NCI-H345 (cell line): Measurements from ENCODE around the gene DENND1C.

Experiments used
- DNase-seq: peaks from one replicate; lab custom pipeline; 2025; lab: John Stamatoyannopoulos, UW

The DENND1C gene

DNA sequence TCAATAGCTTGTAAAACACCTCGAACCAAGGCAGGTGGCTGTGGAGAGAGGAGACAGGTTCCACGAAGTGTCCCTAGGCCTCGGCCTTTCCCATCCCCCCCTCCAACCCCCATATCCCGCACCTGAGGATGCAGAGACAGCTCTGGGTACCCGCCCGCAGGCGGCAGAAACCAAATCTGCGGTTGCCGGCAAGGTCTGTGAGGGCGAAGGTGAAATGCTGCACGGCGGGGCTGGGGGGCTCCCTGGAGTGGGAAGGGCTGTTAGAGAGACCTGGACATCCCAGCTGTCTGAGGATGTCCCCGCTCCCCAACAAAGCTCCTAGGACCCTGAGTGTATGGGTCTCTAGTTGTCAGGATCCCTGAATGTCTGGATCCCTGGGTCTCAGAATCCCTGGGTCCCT lies 2.8 kb downstream of the DENND1C start:
- no peak for DNase-seq

DNA sequence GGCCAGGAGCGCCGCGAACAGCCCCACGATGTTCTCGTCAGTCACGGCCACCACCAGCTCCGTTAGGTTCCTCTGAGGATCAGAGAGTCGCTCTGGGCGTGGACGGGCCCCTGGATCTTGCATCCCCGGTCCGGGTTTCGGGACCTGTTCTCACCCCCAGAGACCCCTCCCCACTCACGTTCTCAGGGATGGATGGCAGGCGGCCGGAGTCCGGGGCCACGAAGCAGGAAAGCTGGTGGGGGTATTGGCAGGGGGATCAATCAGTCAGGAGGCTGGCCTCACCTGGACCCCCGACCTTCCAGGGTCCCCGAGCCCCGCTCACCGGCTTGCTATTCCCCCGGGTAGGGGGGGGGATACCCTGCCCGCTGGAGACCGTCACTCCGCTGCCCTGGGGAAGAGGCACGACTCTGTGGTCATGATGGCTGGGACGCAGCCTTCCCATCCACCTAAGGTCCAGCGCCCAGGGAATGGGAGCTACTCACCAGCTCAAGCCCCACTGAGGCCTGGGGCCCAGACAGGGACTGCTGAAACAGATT lies 4.6 kb downstream of the DENND1C start:
- DNase-seq, result no peak

DNA sequence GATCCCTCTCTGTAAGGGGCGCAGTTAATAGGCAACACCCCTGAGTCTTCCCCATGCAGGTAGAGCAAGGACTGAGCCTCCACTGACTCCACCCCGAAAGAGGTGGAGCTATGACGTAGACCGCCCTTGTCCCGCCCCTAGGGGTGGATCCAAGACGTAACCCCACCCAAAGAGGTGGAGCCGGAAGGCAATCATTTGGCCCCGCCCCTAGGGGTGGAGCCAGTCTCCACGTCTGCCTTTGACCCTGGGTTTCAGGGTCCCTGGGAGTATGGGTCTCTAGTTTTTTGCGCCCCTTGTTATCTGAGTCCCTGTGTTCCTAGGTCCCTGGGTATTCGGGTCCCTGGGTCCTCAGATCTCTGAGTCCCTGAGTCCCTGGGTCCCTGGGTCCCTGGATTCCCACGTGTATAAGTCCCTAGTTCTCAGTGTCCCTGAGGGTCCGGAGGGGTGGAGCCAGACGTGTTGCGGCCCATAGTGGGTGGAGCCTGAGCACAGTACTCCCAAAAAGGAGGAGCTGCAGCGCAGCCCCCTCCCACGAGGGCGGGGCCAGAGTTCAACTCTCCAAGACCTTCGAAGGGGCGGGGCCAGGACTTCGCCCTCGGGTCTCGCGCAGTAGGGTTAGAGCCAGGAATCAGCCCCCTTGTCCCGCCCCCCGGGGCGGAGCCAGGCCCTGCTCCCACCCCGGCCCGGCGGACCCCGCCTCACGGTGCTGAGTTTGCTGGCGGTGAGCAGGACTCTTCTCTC lies 5.3 kb downstream of the DENND1C start:
- peak; percentile 93 for DNase-seq

DNA sequence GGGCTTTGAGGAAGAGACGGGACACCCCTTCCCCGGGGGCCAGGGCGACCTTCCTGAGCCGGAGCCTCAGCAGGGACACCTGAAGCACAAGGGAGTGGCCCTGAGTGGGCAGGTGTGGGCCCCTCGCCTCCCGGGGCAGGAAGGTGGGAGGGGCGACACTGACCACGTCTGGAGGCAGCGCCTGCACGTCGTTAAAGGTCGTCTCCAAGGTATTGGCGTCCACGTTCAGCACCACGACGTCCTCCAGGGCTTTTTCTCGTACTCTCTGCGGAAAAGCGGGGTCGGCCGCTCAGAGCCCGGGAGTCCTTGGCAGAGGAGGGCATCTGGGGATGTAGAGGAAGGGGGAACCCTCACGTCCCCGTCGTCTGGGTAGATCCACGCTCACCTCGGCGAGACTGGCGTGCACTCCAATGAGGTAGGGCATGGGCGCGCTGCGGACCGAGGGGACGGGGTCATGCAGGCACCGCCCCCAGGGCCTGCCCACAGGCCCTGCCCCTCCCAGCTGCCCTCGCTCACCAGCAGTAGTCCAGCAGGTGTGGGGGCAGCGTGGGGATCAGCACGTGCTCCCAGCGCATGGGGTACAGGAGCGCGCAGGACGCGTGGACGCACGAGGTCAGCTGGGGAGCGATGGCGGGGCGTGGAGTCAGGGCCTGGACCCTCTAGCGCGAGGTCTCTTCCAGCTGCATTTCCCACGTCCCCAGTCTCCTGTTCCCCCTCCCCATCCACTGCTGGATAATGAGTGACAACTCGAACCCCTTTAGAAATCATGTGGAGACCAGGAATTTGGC lies 6.1 kb downstream of the DENND1C start:
- peak; percentile 49 for DNase-seq

DNA sequence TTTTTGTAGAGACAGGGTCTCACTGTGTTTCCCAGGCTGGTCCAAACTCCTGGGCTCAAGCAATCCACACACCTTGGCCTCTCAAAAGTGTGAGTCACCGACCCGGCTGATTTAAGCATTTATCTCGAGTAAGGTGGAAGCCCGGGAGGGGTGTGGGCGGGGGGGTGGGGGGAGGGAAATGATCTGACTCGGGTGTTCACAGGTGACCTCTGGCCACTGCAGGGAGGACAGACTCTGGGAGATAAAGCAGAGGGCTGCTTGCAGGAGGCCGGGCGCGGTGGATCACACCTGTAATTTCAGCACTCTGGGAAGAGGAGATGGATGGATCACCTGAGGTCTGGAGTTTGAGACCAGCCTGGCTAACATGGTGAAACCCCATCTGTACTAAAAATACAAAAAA lies 7.9 kb downstream of the DENND1C start:
- DNase-seq, result no peak

DNA sequence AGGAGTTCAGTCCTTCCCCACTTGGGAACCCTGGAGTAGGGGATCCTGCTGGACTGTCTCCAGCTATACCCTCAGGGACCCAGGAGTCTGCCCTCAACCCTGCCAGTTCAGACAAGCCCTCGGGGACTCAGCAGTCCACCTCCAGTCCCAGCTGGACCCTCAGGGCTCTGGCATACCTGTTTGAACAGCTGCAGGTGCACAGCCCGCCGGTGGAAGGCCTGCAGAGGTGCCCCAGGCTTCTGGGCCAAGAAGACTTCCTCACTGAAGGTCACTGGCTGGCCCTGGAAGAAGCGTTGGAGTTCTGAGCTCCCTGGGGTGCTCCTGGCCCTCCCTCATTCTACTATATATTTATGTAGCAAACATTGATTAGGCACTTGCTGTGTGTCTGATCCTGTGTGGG lies 8.9 kb downstream of the DENND1C start:
- DNase-seq, result no peak

DNA sequence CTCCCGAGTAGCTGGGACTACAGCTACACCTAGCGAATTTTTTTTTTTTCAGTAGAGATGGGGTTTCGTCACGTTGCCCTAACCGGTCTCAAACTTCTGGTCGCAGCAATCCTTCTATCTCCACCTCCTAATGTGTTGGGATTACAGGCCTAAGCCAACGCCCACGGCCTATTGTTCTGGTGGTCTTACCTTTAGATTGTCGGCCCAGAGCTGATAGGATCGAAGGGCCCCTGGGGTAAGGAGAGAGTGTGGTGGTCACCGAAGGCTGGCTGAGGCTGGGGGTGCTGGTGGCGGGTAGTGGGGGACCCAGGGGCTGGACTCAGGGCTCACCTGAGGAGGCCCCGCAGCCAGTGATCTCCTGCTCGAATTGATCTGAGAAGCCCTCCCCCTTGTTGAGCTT lies 10.5 kb downstream of the DENND1C start:
- DNase-seq, result no peak

DNA sequence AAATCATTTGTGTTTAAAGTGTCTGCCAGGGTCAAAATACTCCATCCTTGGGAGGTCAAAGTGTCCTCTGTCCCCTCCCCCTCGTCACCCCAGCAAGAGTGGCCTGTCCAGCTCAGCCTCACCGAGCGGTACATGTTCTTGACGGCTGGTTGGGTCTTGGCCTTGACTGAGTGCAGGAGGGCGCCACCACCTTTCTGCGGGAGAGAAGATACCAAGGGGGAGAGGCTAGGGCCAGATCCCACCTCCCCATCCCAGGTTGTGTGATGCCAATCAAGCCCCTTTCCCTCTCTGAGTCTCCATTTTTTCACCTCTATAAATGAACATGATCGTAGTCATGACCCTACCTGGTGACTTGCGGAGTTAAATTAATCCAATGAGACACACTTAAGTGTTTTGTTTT lies 11.4 kb downstream of the DENND1C start:
- DNase-seq, result no peak

DNA sequence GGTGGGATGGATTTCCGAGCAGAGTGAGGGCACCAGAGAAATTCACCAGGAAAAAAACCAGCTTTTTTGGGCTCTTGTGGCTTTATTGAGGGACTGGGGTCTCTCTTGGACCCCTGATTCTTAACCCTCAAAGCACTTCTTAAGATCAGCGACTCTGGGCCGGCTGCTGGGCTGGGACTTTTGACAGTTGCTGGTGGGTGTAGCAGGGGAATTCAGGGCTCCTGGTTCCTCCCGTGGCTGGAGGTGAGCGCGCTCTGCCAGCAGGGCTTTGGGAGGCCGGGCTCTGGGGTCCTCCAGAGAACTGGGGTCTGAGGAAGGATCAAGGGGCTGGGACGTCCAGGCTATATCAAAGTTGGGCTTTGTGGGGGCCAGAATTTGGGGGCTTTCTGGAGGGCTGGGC lies 14.2 kb downstream of the DENND1C start:
- DNase-seq, result no peak

DNA sequence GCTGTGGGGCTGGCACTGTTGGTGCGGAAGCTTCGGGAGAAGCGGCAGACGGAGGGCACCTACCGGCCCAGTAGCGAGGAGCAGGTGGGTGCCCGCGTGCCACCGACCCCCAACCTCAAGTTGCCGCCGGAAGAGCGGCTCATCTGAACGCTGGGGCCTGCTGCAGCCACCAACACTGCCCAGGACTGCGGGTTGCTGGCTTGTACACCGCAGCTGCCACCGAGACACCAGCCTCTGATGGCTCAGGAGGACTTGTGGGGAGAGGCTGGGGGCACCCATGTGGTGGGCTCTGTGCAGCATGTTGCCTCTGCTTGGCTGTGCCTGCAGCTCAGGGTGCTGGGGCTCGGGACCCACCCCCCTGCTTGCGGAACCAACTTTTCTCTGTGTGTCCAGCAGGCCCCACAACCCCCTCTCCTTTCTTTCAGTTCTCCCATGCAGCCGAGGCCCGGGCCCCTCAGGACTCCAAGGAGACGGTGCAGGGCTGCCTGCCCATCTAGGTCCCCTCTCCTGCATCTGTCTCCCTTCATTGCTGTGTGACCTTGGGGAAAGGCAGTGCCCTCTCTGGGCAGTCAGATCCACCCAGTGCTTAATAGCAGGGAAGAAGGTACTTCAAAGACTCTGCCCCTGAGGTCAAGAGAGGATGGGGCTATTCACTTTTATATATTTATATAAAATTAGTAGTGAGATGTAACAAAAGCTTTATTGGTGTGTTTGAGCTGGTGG lies 14.9 kb downstream of the DENND1C start:
- DNase-seq, result no peak

DNA sequence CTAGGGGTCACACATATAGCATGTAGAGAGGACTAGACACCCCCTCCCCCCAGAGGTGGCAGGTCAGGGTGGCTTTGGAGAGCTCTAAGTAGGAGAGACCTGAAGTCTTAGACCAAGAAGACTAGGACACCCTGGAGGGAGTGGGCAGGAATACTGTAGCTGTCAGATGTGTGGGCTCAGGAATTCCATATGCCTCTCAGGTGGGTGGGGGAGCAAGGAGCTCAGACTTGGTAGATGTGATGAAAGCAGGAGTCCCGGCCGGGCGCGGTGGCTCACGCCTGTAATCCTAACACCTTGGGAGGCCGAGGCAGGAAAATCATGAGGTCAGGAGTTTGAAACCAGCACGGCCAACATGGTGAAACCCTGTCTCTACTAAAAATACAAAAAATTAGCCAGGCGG lies 15.9 kb downstream of the DENND1C start:
- DNase-seq, result no peak

DNA sequence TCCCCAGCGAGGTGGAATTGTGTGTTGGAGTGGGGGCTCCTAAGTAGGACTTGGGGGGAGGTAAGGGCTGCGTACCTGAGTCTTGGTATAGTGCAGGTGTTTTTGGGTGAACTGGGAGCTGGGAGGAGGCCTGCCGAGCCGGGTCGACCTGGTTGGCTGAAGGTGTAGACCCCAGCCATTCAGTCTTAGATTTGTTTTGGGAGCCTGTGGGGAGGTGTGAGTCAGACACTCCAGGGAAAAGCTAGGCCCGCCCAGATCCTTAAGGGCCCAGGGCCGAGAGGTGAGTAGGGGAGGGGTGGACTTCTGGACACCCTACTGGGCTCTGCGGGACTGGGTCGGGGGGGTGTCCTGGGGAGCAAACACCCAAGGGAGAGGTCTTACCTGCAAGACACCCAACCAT lies 16.6 kb downstream of the DENND1C start:
- no peak for DNase-seq

DNA sequence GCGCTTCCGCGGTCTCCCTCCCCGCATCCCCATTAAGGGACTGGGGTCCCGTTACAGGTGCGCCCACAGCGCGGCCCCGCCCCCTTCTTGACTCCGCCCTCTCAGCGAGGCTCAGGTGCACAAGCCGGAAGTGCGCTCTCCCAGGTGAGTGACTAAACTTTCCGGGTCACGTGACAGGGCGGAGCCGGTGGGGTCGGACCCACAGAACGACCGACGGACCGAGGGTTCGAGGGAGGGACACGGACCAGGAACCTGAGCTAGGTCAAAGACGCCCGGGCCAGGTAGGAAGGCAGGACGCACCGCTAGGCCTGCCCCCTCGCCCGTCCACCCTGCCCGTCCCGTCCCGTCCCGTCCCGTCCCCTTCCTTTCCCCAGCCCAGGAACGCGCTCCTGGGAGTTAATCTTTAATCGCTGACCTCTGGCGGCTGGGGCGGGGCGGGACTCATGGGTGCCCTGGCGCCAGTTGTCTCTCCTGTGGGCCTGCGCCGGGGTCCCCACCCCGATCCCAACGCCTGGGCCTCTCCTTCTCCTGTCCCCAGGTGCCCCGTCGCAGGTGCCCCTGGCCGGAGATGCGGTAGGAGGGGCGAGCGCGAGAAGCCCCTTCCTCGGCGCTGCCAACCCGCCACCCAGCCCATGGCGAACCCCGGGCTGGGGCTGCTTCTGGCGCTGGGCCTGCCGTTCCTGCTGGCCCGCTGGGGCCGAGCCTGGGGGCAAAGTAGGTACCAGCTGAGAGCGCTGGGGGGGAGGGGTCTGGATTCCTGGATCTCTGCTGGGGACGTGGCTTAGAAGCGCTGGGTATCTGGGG lies 17.3 kb downstream of the DENND1C start, which contains the start of gene CRB3:
TSS of gene CRB3 (plus strand) at position 202 of the 804 bp plus-strand sequence. CDS start at position 633, 431 bp downstream.
- DNase-seq, result peak; percentile 91

DNA sequence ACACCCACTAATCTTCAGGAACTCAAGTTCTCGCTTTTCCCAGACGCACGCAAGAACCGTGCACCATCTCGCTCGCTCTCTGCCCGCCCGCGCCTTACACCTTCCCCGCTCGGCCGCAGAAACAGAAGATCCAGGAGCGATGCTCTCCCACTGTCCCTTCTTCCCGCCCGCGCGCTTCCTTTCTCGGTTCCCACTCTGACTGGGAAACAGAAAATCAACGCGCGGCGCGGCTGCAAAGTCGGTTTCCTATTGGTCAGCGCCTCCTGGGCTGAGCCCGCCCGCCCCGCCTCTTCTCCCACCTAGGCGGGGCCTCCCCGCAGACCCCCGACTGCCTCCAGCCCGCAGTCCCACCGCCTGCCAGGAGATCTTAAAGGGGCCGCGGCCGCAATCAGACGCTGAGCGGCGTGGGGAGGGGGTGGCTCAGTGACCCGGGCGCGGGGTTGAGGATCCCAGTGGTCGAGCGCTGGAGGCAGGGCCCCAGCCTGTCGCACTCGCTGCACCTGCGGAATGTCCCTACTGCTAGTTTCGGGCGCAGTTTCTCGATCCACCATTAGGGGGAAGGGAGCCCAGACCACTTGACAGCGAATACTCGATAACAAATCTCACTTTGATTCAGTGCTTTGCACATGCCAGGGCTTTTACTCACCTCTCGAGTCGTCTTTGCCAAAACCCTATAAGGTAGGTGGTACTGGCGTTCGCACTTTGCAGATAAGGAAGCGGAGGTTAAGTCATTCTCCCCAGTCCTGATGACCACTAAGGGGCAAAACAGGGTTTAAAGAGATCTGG lies 21.3 kb downstream of the DENND1C start:
- peak; percentile 98 for DNase-seq

DNA sequence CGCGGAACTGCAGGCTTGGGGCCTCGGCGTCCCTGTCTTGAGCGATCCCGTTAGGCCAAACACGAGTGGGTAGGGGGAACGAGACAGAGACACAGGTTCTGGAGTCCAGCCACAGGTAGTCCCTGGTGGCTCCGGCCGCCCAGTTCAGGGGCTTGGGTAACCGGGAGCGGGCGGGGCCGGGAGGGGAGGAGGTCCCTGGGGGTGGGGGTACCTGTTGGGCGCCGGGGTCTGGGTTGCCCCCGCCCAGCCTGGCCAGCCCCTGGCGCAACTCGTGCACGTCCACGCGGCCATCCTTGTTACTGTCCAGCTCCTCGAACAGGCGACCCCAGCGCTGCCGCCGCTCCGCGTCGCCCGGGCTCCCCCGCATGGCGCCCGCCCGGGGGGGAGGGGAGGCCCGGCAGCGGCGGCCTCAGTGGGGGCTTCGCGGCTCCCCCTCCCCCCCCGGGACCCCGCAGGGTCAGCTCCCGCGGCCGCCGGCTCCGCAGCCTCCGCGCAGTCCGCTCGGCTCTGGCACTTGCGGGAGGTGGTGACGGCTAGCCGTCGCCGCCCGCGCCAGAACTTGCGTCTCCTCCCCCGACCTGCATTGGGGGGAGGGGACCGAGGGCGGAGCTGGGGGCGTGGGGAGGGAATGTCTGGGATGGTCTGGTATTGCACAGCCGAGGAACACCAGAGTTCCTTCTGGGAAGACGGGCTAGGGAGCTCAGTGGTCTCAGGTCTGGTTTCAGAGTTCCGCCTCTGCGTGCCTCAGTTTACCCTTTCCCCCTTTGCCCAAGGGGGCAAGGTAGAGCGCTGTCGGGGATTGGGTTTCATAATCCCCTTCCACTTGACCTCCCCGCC lies 22.1 kb downstream of the DENND1C start, which contains the start of gene SLC25A23:
TSS of gene SLC25A23 (minus strand) at position 531 of the 837 bp plus-strand sequence. CDS start at position 367, 164 bp downstream.
- DNase-seq, result peak; percentile 81

DNA sequence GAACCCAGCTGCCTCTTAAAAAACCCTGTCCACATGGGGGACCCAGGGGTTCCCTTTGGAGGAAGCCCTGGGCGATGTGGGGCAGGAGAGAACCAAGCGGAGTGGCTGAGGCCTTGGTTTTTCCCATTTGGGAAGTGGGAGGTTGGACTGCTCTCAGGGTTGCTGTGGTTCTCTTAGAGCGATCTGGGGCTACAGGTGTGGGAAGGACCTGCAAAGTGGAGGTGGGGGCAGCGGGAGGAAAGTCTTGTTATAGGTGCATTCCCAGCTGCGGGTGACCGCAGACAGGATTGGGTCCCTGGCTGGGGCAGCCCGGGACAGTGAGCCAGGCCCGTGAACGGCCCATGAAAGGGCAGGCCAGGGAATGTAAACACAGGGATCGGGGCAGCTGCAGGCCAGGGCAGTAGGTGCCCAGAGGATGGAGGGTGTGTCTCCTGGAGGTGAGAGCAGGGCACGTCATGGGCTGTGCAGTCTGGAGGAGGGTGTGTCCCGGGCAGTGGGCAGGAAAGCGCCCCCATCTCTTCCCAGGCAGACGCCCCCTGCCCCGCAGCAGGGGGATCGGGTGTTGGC lies 22.8 kb downstream of the DENND1C start:
- DNase-seq, result no peak

DNA sequence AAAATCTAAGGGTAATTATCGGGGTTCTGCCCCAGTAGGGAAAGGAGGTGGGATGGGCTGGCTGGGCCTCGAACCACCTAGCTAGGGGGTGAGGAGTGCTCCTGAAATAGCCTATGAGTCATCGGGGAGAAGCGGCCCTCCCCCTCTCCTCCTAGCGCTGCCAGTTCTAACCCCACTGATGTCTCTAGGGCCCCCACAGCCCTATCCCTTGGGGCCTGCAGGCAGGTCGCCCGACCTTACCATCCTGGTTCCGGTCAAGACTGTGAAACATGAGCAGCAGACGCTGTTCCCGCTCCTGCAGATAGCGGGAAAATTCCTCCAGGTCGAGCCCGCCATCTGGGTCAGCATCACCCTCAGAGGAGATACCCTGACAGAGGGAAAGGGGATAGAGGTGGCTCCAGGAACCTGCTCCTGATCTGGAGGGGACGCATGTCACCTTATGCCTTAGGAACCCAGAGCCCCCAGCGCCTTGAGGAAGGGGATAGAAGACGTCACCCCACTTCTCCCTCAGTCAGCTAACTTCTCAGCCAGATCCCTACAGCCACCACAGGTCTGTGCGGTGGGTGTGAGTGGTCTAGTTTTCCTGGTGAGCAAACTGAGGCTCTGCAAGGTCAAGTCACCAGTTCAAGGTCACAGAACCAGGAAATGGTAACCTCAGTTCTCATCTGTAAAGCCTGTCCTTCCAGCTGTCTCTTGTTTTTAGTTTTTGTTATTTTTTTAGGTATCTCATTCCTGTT lies 23.5 kb downstream of the DENND1C start:
- DNase-seq, result no peak

DNA sequence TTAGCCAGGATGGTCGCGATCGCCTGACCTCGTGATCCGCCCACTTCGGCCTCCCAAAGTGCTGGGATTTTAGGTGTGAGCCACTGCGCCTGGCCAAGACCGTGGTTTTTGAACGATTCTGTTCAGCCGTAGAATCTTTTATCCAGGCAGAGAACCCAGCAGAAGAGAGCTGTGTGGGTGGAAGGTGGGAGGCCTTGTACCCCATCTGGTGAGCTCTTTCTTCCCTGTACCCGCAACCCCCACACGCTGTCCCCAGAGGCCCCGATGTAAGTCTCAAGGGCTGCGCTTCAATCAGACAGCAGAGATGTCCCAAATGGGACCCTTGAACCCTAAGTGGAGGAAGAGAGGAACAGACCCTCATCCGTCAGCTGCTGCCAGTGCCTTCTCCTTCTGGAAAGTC lies 25.7 kb downstream of the DENND1C start:
- DNase-seq, result no peak
